Thyroid gland (tissue), 4 donors: ENCODE data around the gene MVP.

Experiments used
- POLR2A ChIP-seq, 2 donors: fragments of 450-650 bp; IDR thresholded peaks; one replicate each; pipeline ENCODE4 v1.6.1; 2017; ENCODE audit warnings: antibody characterized with exemption in 2 of 2, mild to moderate bottlenecking in 2 of 2, moderate library complexity in 1 of 2
- TF ChIP-seq, protein P1 (sequence below), 6 experiments: fragments of 200-600 bp in 3 of 6; fragments of 450-650 bp in 3 of 6; sonication (generic) in 3 of 6; IDR thresholded peaks; one replicate each; pipeline ENCODE4 v1.5.1; 2016 to 2019; ENCODE audit warnings: antibody characterized with exemption in 6 of 6, mild to moderate bottlenecking in 2 of 6, inconsistent platforms in 1 of 6, moderate library complexity in 1 of 6

DNA sequence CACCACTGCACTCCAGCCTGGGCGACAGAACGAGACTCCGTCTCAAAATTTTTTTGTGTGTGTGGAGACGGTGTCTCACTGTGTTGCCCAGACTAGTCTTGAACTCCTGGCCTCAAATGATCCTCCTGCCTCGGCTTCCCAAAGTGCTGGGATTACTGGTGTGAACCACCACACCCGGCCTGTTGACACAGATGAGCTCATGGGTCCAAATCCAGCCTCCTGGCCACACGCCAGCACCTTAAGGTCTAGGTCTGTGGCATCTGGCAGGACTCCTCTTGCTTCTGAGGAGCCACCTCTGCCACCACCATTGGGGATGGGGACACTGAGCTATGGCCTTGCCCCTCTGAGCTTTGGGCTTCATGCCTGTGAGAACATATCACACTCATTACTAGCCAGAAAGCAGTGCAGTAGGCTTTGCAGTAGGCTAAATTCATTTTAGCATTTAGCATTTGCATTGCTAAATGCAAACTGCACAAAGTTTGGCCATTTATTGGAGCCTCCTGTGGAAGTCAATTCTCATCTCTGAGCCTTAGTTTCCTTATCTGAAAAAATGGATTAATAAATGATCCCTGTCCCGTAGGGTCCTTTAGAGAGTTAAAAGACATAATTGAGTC is 48.2 kb downstream of the MVP start:
- no peak for TF ChIP-seq POLR2A (IDR thresholded peaks at IDR 0.05)
- TF ChIP-seq, protein P1, sequence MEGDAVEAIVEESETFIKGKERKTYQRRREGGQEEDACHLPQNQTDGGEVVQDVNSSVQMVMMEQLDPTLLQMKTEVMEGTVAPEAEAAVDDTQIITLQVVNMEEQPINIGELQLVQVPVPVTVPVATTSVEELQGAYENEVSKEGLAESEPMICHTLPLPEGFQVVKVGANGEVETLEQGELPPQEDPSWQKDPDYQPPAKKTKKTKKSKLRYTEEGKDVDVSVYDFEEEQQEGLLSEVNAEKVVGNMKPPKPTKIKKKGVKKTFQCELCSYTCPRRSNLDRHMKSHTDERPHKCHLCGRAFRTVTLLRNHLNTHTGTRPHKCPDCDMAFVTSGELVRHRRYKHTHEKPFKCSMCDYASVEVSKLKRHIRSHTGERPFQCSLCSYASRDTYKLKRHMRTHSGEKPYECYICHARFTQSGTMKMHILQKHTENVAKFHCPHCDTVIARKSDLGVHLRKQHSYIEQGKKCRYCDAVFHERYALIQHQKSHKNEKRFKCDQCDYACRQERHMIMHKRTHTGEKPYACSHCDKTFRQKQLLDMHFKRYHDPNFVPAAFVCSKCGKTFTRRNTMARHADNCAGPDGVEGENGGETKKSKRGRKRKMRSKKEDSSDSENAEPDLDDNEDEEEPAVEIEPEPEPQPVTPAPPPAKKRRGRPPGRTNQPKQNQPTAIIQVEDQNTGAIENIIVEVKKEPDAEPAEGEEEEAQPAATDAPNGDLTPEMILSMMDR (IDR thresholded peaks at IDR 0.05), result no peak
